HG02610 (cell line): Measurements from ENCODE around the gene SLC37A2.
"Not testable (repeated sequence)": the region's sequence is repeated elsewhere in the genome, so short reads cannot be mapped to it uniquely, and the experiment has no call there.

Source experiments
- ATAC-seq: cut with Tn5 transposase; IDR thresholded peaks from one replicate; pipeline ENCODE4 v1.9.1; 2021; ENCODE audit warnings: mild to moderate bottlenecking, moderate library complexity; ENCODE audit not compliant: unreplicated experiment

SLC37A2 gene

DNA sequence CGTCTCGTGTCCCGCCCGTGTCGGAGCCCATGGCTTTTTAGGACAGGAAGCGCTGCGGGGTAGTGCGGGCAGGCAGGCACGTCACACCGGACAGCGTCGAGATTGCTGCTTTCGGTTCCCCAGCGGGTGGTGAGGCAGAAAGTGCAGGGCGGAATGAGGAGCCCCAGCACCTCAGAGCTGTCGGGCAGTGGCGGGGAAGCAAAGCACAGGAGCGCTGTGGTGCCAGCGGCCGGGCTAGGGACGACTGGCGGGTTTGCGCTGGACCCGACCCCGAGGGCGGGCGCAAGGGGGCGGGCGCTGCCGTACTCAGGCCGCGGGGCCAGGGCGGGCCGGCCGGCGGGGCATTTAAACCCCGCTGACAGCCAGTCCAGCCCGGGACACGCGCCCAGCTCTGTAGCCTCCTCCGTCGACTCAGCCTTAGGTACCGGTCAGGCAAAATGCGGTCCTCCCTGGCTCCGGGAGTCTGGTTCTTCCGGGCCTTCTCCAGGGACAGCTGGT lies at the start of gene SLC37A2:
SLC37A2 (plus strand) TSS at position 375 of the 498 bp plus-strand sequence; CDS start at position 438, 63 bp downstream.
- ATAC-seq, result peak; percentile 94

DNA sequence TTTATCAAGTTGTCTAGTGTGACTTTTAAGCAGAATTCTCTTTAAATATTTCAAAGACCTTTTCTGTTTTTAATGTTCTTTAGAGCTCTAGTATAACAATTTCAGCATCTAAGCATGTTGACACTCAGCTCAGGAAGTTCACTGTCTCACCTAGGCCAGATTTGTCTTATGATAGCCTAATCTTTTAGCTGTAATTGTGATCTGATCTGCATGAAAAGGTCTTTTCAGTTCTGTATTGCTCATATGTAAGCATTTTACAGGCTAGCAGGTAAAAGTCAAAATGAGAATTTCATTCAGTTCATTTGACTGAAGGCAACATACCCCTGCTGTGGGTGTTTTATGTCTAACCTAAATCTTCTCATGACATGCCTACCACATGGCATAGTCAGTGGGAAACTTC lies 46.7 kb upstream of the SLC37A2 start:
- ATAC-seq, result no peak

DNA sequence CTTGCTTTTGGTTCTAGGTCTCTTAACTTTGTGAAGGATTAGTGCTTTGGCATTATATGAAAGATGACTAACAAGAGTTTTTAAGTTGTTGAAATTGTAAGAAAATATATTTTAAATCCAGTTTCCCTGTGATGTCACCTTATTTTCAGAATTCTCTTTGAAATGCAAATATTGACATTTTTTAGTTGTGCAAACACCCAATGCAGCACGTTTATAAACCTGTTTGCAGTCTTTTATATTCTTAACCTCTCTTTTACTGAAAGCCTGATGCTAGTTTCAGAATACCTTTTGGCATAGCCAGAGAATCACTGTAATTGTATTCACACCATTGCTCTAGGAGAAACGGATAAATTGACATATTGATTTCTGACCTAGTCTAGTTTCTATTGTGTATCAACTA lies 42.8 kb upstream of the SLC37A2 start:
- ATAC-seq, result no peak

DNA sequence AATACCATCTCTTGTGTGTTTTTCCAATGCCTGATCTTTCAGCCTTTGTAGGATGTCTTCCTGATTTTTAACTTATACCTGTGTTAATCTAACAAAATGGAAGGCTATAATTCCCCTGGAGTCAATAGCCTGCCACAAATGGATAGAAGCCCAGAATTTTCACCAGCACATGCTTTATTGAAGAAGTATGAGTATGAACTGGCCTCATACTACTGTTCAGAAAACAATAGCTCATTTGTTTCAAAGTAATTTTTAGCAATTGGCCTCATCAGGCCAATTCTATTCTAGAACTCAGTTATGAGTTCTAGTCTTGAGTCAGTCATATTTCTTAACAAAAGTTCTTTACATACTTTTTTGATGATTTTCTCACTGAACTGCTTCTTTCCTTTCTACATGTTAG lies 40.6 kb upstream of the SLC37A2 start:
- no peak for ATAC-seq

DNA sequence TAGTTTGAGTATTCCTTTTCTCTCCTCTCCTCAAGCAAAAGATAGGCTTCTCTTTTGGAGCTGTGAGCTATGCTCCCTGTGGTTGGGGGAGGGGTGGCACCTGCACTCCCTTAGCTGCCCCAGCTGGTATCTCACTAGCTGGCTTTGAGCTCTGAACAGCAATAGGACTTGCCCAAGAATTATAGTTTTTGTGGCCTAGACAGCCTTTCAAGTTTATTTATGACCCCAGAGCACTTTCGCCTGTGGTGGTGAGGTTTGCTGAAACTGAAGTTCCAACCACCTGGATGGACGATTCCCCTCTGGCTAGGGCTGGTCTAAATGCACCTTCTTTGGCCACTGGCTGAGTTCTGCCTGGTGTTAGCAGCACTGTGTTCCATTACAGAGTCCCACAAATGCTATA lies 37.1 kb upstream of the SLC37A2 start:
- ATAC-seq, result no peak

DNA sequence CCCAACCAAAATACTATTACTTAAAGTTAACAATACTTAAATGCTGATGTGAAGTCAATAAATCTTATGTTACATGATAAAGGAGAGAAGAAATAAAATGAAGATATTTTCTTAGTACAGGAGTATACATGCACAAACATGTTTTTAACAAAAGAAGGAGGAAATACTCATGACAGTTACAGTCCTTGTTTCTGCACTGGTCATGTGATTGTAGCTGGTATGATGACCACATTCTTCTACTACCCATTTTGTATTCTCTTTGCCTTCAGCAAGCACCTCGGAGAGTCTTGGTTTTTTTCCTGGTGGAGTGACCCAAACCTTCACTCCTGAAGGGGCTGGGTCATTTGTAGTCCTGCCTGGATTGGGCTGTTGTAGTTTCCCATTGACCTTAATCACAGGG lies 33.7 kb upstream of the SLC37A2 start:
- not testable (repeated sequence) for ATAC-seq

DNA sequence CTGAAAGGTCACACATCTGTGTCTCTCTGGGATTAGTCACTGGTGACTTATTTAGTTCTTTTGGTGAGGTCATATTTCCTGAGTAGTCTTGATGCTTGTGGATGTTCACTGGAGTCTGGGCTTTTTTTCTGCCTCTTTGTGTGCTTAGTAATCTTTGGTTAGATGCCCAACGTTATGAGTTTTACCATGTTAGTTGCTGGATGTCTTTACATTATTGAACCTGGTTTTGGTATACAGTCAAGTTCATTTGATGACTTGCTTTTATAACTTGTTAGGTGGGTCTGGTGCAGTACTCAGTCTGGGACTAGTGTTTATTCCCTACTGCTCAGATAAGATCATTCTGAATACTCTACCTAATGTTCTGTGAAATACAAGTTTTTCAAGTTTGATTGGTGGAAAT lies 26.2 kb upstream of the SLC37A2 start:
- ATAC-seq, result no peak

DNA sequence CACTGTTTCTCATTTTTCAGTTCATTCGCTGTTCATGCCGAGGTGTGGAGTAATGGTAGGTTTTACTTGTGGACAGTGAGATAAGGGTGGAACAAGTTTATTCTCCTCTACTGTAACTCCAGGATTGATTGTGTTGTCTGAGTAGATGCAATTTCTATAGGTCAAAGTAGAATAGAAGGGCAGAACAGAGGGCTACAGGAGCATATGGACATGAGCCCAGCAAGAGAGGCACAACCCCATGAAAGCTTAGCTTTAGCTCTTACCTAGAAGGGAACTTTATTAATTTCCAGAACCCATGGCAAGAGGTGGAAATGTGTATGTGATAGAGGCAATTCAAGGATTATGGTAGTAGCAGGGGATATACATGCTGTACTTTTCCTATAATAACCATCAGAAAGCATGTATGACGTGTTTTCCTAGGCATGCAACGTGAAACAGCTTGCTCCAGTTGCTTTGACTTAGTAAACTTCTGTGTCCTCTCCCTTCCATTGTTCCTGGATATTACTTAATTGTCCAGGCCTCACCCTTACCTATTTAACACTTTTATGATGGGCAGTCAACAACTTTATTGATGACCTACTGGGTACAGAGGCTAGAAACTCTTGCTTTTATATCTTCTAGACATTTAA lies 13.8 kb upstream of the SLC37A2 start:
- no peak for ATAC-seq

DNA sequence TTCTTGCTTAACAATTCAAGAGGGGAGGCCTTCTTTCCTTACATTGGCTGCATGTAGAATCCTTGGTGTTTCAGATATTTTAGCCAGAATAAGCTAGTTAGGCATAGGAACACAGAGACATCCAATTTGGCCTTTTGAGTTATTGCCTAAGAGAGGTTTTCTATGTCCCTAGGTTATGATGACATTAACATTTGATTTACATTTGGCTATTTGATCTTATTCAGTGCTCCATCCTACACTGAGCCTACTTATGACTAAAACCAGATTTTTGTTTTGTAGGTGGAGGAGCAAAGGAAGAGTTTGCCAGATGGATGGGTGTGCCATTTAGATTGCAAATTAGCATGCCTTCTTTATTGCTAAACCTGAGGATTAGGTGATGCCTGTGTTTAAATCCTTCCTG lies 11.1 kb upstream of the SLC37A2 start:
- no peak for ATAC-seq

DNA sequence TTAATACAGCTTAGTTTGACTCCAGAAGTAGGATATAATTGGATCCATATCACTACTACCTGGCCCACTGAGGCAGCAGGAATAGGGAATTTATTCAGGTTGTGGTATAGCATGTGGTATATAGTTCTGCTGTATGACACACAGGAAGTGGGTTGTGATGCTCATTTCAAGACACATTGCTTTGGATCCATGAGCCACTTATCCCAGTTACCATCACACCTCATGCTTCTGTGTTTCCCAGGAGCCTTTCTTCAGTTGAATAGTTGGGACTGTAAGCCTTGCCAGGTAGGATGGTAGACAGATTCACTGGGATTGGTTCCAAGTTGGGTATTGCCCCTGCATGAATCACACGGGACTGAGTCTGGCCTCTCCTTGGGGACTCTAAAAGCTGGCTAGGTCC lies 9.9 kb upstream of the SLC37A2 start:
- no peak for ATAC-seq

DNA sequence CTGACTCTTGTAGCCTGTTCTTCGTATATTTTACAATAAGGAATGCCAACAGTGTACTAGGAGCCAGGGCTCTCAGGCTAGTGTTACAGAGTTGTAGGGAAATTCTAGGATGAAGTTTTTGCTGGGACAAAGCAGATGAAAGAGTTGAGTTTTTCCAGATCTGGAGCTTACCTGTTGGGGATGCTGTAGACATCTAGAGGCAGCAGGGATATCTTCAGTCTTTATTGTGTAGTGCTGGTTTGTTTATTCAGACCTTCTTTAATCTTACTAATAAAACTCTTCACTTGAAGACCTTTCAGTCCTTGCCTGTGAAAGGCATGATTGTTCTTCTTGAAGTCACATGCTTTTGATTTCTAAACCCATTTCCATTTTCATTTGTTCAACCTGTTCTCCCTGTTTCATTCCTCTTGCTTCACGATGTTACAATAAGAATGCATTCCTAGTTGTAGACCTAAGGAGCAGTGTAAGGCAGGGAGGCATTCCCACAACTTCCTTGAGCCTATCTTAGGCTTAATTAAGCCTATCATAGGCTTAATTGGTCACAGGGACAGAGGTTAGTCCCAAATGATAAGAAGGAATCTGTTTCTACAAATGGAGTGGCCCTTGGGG lies 7.9 kb upstream of the SLC37A2 start:
- no peak for ATAC-seq

DNA sequence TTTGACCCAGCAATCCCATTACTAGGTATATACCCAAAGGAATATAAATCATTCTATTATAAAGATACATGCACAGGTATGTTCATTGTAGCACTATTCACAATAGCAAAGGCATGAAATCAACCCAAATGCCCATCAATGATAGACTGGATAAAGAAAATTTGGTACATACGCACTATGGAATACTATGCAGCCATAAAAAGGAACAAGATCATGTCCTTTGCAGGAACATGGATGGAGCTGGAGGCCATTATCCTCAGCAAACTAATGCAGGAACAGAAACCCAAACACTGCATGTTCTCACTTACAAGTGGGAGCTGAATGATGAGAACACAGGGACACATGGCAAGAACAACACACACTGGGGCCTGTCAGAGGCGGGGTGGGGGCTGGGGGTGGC lies 7.0 kb upstream of the SLC37A2 start:
- not testable (repeated sequence) for ATAC-seq

DNA sequence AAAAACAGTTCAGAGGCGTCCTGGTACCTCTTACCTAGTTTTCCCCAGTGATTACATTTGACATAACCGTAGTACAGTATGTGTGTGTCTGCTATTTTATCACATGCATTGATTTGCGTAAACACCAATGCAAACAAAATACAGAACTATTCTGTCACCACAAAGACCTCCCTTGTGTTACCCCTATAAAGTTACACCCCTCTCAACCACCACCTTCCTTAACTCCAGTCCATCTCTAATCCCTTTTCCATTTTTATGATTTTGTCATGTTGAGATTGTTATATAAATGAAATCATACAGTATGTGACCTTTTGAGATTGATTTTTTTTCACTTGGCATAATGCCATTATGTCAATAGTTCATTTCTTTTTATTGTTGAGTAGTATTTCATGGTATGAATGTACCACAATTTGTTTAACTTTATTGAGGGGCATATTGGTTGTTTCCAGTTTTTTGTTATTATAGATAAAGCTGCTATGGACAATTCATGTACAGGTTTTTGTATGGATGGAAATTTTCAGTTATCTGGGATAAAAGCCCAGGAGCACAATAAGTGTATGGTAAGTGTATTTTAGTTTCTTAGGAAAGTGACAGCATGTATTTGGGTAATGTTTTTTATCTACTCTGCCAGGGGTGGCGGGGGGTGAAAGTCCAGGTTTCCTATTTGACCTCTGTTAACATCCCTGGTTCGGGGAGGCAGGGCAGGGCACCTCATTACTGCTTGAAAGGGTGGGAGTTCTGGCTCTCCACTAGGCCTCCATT lies 6.0 kb upstream of the SLC37A2 start:
- no peak for ATAC-seq

DNA sequence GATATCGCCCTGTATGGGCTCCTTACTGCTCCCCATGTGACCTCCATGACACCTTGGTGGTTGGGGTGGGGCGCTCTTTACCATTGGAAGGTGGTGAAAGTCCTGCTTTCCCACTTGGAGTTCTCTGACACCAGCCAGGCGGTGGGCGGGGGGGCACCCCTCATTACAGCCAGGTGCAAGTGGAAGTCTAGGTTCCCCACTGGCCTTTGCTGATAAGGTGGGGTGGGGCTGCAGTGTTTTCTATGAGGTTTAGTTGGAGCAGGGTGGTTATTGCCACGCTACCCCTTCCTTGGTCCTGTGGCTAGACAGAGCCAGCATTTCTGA lies 5.5 kb upstream of the SLC37A2 start:
- ATAC-seq, result no peak

DNA sequence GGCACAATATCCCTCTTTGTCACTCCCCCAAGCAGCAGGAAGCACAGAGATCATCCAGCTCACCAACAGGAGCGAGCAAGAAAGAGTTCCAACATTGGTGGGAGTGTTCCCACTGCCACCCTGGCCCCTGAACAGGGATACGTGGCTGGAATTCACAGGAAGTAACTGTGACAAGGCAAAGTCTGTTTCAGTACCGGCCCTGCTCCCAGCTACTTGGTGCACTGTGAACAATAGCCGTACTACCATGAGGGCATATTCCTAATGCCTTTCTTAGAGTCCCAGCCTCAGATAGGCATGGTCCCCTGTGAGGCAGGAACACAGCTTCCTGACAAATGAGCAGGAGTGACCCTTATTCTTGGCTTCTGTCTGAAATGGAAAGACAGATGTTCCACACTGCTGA lies 1.8 kb upstream of the SLC37A2 start:
- ATAC-seq, result no peak

DNA sequence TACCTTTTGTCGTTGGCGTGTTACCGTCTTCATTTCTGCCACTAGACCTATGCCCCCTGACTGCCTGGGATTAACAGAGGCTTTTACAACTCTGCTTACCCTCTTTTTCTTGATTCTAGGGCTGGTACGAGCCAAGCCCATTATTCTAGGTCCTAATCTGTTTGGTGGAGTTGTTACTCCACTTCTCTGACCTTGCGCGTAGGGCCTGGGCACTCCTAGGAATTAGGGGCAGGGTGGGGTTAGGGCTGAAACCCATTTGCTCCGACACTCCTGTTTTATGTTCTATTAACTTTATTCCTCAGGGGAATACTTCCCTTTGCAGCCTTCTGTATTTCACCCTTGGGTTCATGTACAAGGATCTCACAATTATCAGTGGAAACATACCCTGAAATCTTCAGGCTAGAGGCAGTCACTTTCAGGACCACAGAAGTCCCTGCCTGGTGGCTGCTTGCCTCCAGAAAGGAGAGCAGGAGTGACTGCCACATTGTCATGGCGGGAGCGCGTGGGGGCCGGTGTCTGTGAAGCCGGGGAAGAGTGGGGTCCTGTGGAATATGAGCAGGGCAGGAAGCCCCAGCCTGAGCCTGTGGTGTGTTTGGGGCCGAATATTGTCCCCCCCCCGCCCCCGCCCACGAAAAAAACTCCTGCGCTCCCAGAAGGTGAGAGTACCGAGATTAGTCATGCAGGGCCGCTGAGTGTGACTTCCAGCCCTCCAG lies 731 bp upstream of the SLC37A2 start:
- ATAC-seq, result no peak

DNA sequence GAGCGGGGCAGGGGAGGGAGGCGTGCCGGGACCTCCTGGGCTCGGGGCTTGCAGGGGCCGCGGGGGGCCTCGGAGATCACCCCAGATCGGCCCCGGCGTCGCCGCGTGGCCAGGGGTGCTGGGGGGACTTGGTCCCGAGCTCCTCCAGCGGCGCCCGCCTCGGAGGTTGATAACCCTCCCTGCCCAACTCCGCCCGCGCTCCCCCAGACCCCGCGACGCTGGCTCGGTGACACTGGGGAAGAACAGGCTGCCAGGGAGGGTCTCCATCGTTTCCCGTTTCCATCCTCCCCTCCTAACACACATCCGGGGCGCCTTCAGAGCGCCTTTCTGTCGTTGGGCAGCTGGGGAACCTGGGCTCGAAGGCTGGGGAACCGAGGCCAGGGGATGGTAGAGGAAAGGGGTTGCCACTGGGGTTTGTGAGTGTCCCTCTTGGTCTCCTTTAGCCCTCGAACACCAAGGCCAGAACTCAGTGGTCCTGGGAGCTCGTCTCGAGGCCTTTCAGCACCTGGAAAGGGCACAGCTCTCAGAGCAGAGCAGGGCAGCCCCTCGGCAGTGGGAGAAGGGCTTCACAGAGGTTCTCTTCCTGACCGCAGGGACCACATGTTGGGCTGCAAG lies 431 bp downstream of the SLC37A2 start:
- peak; percentile 14 for ATAC-seq

DNA sequence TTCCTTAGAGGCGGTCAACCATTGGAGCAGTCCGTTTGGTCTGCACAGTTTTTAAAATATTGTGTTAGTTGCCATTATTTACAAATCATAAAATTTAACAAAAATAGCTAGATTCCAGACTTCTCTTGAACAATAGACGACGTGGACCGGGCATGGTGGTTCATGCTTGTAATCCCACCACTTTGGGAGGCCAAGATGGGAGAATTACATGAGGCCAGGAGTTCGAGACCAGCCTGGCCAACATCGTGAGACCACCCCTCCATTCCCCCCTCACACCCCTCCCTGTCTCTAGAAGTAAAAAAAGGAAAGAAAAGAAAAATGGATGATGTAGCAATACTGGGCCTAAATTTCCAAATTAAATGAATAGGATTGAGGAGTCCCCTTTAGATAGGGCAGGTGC lies 965 bp downstream of the SLC37A2 start:
- ATAC-seq, result no peak

DNA sequence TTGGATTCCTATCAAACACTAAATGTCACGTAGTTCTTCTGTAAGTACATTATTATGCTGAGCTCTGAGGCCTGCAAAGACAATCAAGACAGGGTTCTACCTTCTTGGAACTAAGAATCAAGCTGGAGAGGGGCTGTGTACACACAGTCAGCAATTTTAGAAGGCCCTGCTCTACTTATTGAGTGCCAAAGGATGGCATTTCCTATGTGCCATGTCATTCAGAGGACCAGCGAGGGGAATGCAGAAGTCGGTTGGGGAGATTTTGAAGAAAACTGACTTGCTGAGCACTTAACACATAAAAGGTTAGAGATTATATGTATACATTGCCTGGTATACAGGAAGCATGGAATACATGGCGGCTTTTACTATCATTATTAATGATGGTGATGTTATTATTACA lies 5.3 kb downstream of the SLC37A2 start:
- ATAC-seq, result no peak

DNA sequence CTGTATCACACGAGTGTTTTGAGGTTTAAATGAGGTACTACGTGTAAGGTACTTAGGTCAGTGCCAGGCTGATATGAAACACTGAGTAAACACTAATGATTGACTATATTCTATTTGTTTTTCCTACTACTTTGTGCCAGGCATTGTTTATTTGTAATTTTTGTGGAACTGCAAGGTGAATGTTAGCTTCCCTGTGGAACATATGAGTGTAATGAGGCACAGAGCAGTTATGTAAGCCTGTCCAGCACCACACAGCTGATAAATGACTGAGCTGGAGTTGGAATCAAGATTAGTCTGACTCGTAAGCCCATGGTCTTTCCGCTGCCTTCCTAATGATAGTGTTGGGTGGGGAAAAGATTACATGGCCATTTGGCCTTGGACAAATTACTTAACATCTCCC lies 5.9 kb downstream of the SLC37A2 start:
- no peak for ATAC-seq

DNA sequence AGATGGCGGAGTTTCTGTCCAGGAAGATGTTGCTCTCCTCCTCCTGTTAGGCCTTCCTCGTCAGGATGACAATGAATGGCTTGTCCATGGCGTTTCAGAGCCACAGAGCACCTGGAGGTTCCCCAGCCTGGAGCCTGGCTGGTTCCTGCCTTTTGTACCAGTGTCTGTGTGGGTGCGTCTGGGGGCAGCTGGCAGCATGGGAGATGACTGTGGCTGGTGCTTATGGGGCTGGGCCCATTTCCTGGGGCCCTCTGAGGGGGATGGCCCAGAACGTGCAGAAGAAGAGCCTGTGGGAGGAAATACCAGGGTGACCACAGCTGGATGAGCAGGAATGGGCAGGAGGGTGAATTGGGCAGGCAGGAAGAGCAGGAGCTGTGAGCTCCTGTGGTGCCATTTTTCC lies 6.7 kb downstream of the SLC37A2 start:
- ATAC-seq, result no peak
